ENCODE data around the gene TMEM114. TPM values are rescaled to one million over a fixed set of nuclear protein-coding genes. Genes with fewer than 3 reads are reported as not detected.

TMEM114 gene
- polyA plus RNA-seq, 1 donor from 2014 or later: not detected

GRCh38 chr16:8528471-8528870 is 61.8 kb downstream of the TMEM114 start:
- Mint-ChIP-seq H3K36me3 (no peaks in the 10 kb centered on the region), H3K27ac (no peak overlapping the region), H3K27me3 (peaks cover 7% of the 10 kb centered on the region), H3K9me3 (peaks cover 0 to 5% (median 0%) of the 10 kb centered on the region in 3 donors), H3K4me3 (no peak overlapping the region), H3K4me1 (no peaks in the 10 kb centered on the region)

DNA sequence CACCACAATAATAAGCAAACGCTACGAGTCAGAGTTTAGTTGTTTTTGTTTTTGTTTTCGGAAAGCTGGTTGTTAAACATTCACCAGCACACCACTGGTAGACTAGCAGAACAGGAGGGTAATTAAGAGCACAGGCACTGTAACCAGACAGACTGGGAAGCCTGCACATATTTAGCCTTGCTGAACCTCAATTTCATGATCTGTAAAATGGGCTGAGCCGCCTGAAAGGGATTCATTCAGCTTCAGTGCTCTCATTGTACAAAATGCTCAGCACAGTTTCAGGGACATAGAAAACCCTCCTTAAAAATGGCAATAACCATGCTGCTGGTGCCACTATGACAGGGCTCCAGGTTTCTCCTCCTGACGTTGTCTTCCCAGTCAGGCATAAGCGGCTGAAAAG is 66.4 kb downstream of the TMEM114 start:
- Mint-ChIP-seq H3K36me3 (no peaks in the 10 kb centered on the region), H3K4me3 (no peak overlapping the region), H3K27ac (no peak overlapping the region), H3K4me1 (peaks cover 0 to 3% (median 2%) of the 10 kb centered on the region in 3 donors), H3K9me3 (peaks cover 0 to 6% (median 3%) of the 10 kb centered on the region in 3 donors), H3K27me3 (peaks cover 9% of the 10 kb centered on the region)

- Mint-ChIP-seq H3K4me3 (no peak overlapping the region), H3K4me1 (peaks cover 0 to 3% (median 2%) of the 10 kb centered on the region in 3 donors), H3K9me3 (peaks cover 0 to 6% (median 3%) of the 10 kb centered on the region in 3 donors), H3K27ac (no peak overlapping the region), H3K36me3 (no peaks in the 10 kb centered on the region), H3K27me3 (peaks cover 9% of the 10 kb centered on the region)
Observed at GRCh38 chr16:8522757-8523156, 67.6 kb downstream of the TMEM114 start.

DNA sequence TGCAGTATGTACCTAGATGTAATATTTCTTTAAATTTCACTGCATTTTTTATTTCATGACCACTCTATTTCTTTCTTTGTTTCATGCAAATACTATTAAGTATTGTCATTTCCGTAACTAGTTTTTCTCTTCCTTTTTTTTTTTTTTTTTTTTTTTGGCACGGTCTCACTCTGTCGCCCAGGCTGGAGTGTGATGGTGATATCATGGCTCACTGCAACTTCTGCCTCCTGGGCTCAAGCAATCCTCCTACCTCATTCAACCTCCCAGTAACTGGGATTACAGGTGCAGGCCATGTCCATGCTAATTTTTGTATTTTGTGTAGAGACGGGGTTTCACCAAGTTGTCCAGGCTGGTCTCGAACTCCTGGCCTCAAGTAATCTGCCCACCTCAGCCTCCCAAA is 70.7 kb downstream of the TMEM114 start:
- peaks cover 0 to 3% (median 2%) of the 10 kb centered on the region in 3 donors for H3K4me1 Mint-ChIP-seq
- no peak overlapping the region for H3K27ac Mint-ChIP-seq
- H3K36me3 Mint-ChIP-seq: no peaks in the 10 kb centered on the region
- H3K9me3 Mint-ChIP-seq: peaks cover 0 to 10% (median 3%) of the 10 kb centered on the region in 3 donors
- peaks cover 9% of the 10 kb centered on the region for H3K27me3 Mint-ChIP-seq
- no peak overlapping the region for H3K4me3 Mint-ChIP-seq

Other genes starting within 250 kb of the TMEM114 start
- gene METTL22, start 31.2 kb upstream of the TMEM114 start, polyA plus RNA-seq: 17.5 TPM
- gene ABAT, start 84.1 kb upstream of the TMEM114 start, polyA plus RNA-seq: 3.3 TPM
- gene TMEM186, start 207.1 kb upstream of the TMEM114 start, polyA plus RNA-seq: 11.3 TPM
- gene PMM2, start 207.3 kb upstream of the TMEM114 start, polyA plus RNA-seq: 32.3 TPM

All from IgD-negative memory B cell (primary cell).